PC-3 (cell line): ENCODE measurements around the gene DIP2C. TPM values are rescaled to one million over a fixed set of nuclear protein-coding genes. Genes with fewer than 3 reads are reported as not detected.

Source experiments
- ATAC-seq: fragments of 200-7000 bp; cut with Tn5 transposase; 2 replicates; pipeline ENCODE4 v1.9.1; 2020; ENCODE audit warnings: mild to moderate bottlenecking, moderate library complexity
- BruUV-seq: library from RNA; stranded (reverse); fragments of 400-500 nt; replicated peaks from 2 replicates; lab custom pipeline; 2021; lab: Mats Ljungman, UMichigan
- CTCF ChIA-PET: fragments of 300-600 bp; sonication (Branson Sonifier 250); formaldehyde crosslinking; loops from one replicate; lab custom pipeline; 2022; ENCODE audit warnings: antibody characterized with exemption; lab: Charles Lee
- POLR2A ChIA-PET: fragments of 300-600 bp; sonication (Branson Sonifier 250); formaldehyde crosslinking; loops from one replicate; lab custom pipeline; 2022; ENCODE audit warnings: antibody characterized with exemption; ENCODE audit not compliant: unreplicated experiment; lab: Charles Lee
- DNase-seq: peaks from one replicate; pipeline ENCODE4 v3.0.0-alpha.2; 2015
- H2AFZ ChIP-seq: fragments of 300-600 bp; sonication (generic); 2 replicates; pipeline ENCODE4 v1.6.0; 2016; ENCODE audit warnings: antibody characterized with exemption, low read length
- H3F3A ChIP-seq: fragments of 300-600 bp; sonication (generic); one replicate; pipeline ENCODE4 v1.6.0; 2017; ENCODE audit warnings: antibody characterized with exemption, low read length, control low read depth, mild to moderate bottlenecking; ENCODE audit not compliant: unreplicated experiment
- H3K27ac ChIP-seq: fragments of 300-600 bp; sonication (generic); 2 replicates; pipeline ENCODE4 v1.5.1; 2016; ENCODE audit warnings: mild to moderate bottlenecking, low read length
- H3K27me3 ChIP-seq: fragments of 300-600 bp; sonication (generic); 2 replicates; pipeline ENCODE4 v1.6.1; 2016; ENCODE audit warnings: low read length, mixed read lengths
- H3K36me3 ChIP-seq: fragments of 300-600 bp; sonication (generic); 2 replicates; pipeline ENCODE4 v1.6.1; 2016; ENCODE audit warnings: low read depth, mixed run types, low read length, mixed read lengths
- H3K4me1 ChIP-seq: fragments of 300-600 bp; sonication (generic); 2 replicates; pipeline ENCODE4 v1.5.1; 2016; ENCODE audit warnings: low read length; ENCODE audit not compliant: insufficient read depth
- H3K4me2 ChIP-seq: fragments of 300-600 bp; sonication (generic); 2 replicates; pipeline ENCODE4 v1.6.0; 2016; ENCODE audit warnings: low read length
- H3K4me3 ChIP-seq: fragments of 300-600 bp; sonication (generic); 2 replicates; pipeline ENCODE4 v1.5.1; 2016; ENCODE audit warnings: mild to moderate bottlenecking, low read length, mixed read lengths
- H3K79me2 ChIP-seq: fragments of 300-600 bp; sonication (generic); 2 replicates; pipeline ENCODE4 v1.6.1; 2017; ENCODE audit warnings: low read length, mixed read lengths
- H3K9ac ChIP-seq: fragments of 300-600 bp; sonication (generic); 2 replicates; pipeline ENCODE4 v1.6.0; 2016; ENCODE audit warnings: mild to moderate bottlenecking, low read length
- H3K9me2 ChIP-seq: fragments of 300-600 bp; sonication (generic); replicated peaks from 2 replicates; pipeline ENCODE4 v1.6.1; 2016; ENCODE audit warnings: mixed run types, low read length, mixed read lengths
- H3K9me3 ChIP-seq: fragments of 300-600 bp; sonication (generic); 2 replicates; pipeline ENCODE4 v1.6.1; 2016; ENCODE audit warnings: low read length, mixed read lengths
- H4K20me1 ChIP-seq: fragments of 300-600 bp; sonication (generic); 2 replicates; pipeline ENCODE4 v1.6.1; 2016; ENCODE audit warnings: low read length, mixed read lengths
- EZH2 ChIP-seq: fragments of 300-600 bp; sonication (generic); IDR thresholded peaks from one replicate; pipeline ENCODE4 v1.6.1; 2017; ENCODE audit warnings: antibody characterized with exemption, mild to moderate bottlenecking, low read length; ENCODE audit not compliant: unreplicated experiment
- EZH2phosphoT487 ChIP-seq: fragments of 300-600 bp; sonication (generic); IDR thresholded peaks from 2 replicates; pipeline ENCODE4 v1.6.1; 2018; ENCODE audit warnings: mild to moderate bottlenecking, antibody characterized with exemption, low read length, borderline replicate concordance
- intact Hi-C: fragments of 100-400 bp; cut with micrococcal nuclease; formaldehyde crosslinking; loops from 2 replicates; pipeline ENCODE4 v1.9.0; 2023
- total RNA-seq: library from RNA; depleted of rRNA; stranded (reverse); fragments of >200 nt; gene quantifications from 2 replicates; pipeline ENCODE4 v1.2.3, GENCODE V29; 2014
- TF ChIP-seq, protein P1 (sequence below): fragments of 300-600 bp; sonication (generic); conservative IDR thresholded peaks from 2 replicates; pipeline ENCODE4 v1.5.1; 2017; ENCODE audit warnings: antibody characterized with exemption, low read depth, mild to moderate bottlenecking, low read length

Gene DIP2C
- total RNA-seq, 1 experiment from 2014 or later, result 3.1 TPM

DNA sequence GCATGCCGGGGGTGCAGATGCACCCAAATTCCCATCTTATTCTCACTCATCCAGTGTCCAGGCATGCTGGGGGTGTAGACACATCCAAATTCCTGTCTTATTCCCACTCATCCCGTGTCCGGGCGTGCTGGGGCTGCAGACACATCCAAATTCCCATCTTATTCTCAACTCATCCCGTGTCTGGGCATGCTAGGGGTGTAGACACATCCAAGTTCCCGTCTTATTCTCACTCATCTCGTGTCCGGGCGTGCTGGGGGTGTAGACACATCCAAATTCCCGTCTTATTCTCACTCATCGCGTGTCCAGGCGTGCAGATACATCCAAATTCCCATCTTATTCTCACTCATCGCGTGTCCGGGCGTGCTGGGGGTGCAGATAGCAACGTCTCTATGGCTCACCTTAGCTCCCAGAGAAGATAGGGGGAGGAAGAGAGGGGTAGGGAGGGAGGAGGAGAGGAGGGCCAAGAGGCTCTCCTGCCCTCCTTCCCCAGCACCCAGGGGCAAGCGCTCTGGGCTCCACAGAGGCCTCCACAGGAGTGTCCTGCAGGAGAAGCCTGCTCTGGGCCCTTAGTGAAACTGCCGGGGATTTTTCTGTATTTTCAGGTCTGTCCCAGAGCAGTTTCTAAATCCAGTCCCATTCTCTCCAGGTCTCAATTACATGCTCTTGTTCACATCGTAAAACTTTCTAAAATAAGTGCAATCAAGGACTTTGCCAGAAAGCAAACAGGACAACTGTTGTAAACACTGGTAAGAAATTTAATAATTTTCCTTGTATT is 210.8 kb downstream of the DIP2C start:
- ATAC-seq (no peak), DNase-seq (no peak)
- CTCF ChIA-PET, result no interaction called here
- POLR2A ChIA-PET, result no interaction called here
- Histone ChIP-seq H3K27ac (no peak overlapping the region), H3K9ac (no peak overlapping the region), H3K9me2 (no peaks in the 10 kb centered on the region), H3K9me3 (no peaks in the 10 kb centered on the region), H3K4me1 (no peaks in the 10 kb centered on the region), H4K20me1 (no peaks in the 10 kb centered on the region), H3F3A (no peaks in the 10 kb centered on the region), H2AFZ (no peak overlapping the region), H3K4me2 (no peak overlapping the region), H3K36me3 (no peaks in the 10 kb centered on the region), H3K4me3 (no peak overlapping the region), H3K27me3 (no peaks in the 10 kb centered on the region), H3K79me2 (no peaks in the 10 kb centered on the region)
- TF ChIP-seq EZH2, result no peak
- no peak for TF ChIP-seq EZH2phosphoT487
- TF ChIP-seq, protein P1, sequence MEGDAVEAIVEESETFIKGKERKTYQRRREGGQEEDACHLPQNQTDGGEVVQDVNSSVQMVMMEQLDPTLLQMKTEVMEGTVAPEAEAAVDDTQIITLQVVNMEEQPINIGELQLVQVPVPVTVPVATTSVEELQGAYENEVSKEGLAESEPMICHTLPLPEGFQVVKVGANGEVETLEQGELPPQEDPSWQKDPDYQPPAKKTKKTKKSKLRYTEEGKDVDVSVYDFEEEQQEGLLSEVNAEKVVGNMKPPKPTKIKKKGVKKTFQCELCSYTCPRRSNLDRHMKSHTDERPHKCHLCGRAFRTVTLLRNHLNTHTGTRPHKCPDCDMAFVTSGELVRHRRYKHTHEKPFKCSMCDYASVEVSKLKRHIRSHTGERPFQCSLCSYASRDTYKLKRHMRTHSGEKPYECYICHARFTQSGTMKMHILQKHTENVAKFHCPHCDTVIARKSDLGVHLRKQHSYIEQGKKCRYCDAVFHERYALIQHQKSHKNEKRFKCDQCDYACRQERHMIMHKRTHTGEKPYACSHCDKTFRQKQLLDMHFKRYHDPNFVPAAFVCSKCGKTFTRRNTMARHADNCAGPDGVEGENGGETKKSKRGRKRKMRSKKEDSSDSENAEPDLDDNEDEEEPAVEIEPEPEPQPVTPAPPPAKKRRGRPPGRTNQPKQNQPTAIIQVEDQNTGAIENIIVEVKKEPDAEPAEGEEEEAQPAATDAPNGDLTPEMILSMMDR, result no peak
- BruUV-seq, result no TSS peak
- intact Hi-C loops, result no loop called here

DNA sequence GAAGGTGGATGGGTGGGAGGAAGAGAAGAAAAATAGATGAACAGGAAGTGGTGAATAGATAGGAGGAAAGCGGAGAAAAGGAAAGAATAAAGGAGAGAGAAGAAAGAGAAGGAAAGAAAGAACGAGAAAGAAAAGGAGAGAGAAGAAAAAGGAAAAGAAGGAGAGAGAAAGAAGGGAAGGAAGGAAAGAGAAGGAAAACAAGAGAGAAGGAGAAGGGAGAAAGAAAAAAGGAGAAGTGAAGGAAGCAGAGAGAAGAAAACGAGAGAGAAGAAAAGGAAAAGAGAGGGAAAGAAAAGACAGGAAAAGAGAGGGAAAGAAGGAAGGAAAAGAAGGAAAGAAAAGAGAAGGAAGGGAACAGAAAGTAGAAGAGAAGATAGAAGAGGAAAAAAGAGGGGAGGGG is 211.8 kb downstream of the DIP2C start:
- Histone ChIP-seq H3K4me2 (no peak overlapping the region), H3K36me3 (no peaks in the 10 kb centered on the region), H3F3A (no peaks in the 10 kb centered on the region), H3K9me3 (no peaks in the 10 kb centered on the region), H2AFZ (no peak overlapping the region), H3K27ac (no peak overlapping the region), H3K4me1 (no peaks in the 10 kb centered on the region), H3K9me2 (no peaks in the 10 kb centered on the region), H3K27me3 (no peaks in the 10 kb centered on the region), H3K9ac (no peak overlapping the region), H3K4me3 (no peak overlapping the region), H4K20me1 (no peaks in the 10 kb centered on the region), H3K79me2 (no peaks in the 10 kb centered on the region)
- no peak for TF ChIP-seq EZH2
- TF ChIP-seq EZH2phosphoT487, result no peak
- TF ChIP-seq, protein P1, result no peak
- no TSS peak for BruUV-seq
- ChIA-PET CTCF (no interaction called here), POLR2A (no interaction called here)
- no peak for ATAC-seq
- no peak for DNase-seq
- intact Hi-C loops, result no loop called here

DNA sequence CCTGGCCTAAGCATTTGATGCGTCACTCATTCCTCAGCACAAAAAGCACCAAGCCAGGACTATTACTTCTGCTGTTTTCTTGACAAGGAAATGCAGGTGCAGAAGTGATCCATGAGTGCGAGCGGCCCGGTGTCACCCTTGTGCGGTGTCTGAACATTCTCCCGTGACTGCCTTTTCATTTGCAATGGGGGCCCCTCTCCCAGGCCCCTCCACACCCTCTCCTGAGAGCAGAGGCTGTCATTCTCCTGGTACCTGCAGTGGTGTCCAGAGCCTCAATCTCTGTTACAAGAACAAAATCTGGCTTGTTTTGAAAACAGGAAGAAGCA is 213.1 kb downstream of the DIP2C start:
- no peak overlapping the region for H3K9ac ChIP-seq
- intact Hi-C loops, result no loop called here
- no TSS peak for BruUV-seq
- no peak for DNase-seq
- H3K4me2 ChIP-seq, result no peak overlapping the region
- H3F3A ChIP-seq, result no peaks in the 10 kb centered on the region
- H3K27me3 ChIP-seq, result no peaks in the 10 kb centered on the region
- H3K4me3 ChIP-seq, result no peak overlapping the region
- H4K20me1 ChIP-seq, result no peaks in the 10 kb centered on the region
- no peak overlapping the region for H3K27ac ChIP-seq
- no peaks in the 10 kb centered on the region for H3K36me3 ChIP-seq
- H3K79me2 ChIP-seq, result no peaks in the 10 kb centered on the region
- no peaks in the 10 kb centered on the region for H3K9me3 ChIP-seq
- TF ChIP-seq, protein P1, result no peak
- TF ChIP-seq EZH2, result no peak
- no peak for TF ChIP-seq EZH2phosphoT487
- no peaks in the 10 kb centered on the region for H3K9me2 ChIP-seq
- H3K4me1 ChIP-seq, result no peaks in the 10 kb centered on the region
- CTCF ChIA-PET, result no interaction called here
- ATAC-seq, result no peak
- POLR2A ChIA-PET, result no interaction called here
- no peak overlapping the region for H2AFZ ChIP-seq
